ENCODE results near the gene EML6.

The EML6 gene

DNA sequence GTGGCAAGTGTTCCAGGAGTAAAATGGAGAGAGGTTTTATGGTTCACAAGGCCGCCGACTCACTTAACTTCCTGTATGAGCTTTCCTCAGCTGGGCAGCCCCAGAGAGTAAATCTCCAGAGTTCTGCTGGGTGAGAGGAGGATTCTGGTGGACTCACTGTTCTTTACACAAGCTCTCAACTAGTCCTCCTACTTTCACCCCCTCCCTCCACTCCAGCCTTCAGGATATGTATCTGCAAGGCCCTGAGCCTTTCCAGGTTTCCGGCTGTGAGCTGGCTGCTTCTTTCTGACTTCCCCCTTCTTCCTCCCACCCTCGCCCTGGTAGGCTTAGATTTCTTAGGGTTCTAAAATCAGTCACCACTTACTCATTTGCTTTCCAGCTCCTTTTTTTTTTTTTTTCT is 34.0 kb downstream of the EML6 start:
- DNase-seq (ENCODE audit: low read depth in 2 of 2) = no peak

DNA sequence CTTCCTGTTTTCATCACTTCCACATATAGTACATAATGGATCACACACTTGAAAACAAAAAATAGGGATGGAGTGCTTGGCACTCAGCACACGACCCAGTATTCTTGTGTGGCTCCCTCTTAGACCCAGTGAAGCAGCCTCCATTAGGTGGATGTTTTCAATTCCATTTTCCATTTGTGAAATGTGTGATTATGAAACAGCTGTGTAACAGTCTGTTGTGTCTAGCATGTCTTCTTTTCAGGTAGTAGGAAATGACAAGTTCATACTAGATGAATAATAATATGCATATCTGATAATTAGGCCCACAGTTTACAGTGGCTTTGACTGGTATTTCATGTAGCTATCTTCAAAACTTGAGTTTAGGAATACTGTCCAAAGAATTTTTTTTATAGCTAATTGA is 35.5 kb downstream of the EML6 start:
- DNase-seq (ENCODE audit: low read depth in 2 of 2) = no peak

DNA sequence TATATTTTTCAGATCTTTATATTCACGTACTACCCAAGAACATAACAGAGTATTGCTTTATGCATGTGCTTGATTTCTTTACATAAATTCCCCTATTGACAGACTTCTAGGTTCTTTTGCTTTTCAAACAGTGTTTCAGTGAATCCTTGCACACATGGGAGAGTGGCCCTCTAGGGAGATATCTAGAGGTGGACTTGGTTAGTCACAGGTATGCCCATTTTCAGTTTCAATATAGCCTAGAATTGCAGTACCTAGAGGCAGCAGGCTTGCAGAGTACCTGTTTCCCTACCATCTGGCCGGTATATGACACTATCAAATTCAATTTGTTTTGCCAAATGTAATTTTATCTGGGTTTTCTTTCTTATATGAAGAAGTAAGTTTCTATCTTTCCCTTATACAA is 36.8 kb downstream of the EML6 start:
- DNase-seq (ENCODE audit: low read depth in 2 of 2) = no peak

DNA sequence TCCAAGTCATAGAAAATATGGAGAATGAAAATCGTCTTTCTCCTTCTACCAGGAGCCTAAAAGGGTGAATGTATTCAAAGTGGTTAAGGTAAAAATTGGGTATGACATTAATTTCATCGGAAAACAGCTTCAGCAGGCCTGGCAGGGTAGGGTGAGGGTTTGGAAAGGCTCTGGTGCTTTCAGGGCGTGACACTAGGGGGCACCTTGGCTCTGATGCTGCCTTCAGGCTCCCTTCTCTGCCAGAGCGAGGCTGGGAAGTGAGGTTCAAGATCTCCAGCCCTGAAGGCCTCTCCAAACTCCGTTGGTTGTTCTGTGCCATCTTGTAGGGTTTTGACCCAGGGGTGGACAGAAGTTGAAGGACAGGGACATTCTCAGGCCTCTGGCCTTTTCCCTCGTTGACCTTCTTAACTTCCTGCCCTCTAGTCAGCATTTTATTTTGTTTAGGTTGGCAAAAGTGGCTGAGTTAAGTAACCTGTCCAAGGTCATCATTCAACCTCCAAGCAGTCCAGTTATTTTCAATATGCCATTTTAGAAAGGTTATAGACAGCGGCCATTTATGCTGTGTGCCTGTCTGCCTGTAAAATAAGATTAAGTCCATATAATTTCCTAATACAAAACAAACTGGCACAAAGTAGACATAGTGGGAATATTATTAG is 40.3 kb downstream of the EML6 start:
- no peak for DNase-seq (ENCODE audit: low read depth in 2 of 2)

DNA sequence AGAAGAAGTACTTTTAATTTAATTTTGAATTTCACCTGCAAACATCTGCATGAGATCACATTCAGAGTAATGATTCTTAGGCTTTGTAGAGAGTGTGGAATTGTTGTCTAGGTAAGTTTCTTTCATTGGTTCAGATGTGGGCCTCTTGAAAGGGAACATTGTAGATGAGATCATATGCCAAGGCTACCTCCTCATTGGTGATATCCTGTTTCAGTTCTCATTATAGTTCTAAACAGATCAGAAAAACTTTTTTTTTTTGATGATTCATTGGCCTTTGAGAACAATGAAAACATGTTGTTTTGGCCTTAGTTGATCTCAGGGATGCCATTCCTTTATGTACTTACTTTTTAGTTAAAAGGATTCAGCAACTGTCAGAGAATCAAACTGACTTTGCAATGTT is 44.5 kb downstream of the EML6 start:
- DNase-seq (ENCODE audit: low read depth in 2 of 2) = no peak

DNA sequence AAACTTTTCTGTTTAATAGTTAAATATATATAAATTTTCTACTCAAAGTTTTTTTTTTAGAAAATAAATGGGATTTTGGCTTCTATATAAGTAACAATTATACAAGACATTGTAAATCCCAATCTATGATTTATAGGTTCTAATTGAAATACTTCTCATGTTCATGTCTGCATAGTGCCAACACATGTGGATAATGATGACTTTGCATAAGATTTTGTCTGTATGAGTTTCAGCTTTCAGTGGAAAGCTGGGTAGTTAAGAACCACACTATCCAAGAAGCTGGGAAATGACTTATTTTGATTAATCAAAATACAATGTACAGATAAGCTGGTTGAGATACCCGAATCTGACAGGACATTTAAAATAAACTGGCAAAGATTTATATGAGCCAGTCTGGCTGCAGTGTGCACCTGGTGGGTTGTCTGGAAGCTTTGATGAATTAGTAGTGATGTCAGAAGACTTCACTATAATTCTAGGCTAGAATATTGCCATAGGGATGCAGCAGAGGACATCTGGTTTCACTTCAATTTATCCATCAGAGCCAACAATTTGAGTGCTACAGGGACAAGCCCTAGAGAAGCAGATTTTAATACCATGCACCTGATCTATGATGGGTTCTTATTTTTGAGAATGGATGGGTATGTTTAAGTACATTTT is 45.4 kb downstream of the EML6 start:
- DNase-seq (ENCODE audit: low read depth in 2 of 2) = no peak

DNA sequence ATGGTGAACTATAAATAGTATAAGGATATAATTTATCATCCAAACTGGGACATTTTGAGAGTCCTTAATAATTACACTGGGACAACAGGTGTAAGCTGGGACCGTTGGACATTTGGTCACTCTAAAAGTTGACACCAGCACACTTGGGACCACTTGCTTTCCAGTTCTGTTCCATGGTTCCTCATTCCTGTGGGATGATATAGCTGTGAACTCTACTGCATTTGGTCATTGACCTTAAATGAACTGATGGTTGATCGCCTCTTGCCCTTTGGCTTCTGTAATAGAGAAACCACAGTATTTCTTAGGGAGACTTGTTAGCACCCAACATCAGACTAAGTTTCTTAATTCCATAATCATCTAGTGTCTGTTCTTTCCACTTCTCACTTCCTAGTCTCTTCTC is 46.7 kb downstream of the EML6 start:
- DNase-seq (ENCODE audit: low read depth in 2 of 2) = no peak

DNA sequence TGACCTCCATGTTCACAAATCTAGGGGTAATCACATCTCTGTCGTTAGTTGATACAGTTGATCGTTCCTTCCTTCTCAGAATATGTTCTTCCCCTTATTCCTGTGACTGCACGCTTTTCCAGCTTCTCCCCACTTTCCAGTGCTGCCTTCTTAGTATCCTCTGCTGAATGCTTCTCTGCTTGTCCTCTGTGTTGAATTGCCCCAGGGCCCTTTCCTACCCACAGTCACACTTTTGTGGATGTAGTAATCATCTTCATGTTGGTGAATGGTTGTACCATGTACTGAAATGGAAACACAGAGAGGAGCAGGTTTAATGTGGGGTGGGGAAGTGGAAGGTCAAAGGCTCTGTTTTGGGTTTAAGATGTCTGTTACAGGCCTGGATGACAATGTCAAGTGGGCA is 47.2 kb downstream of the EML6 start:
- no peak for DNase-seq (ENCODE audit: low read depth in 2 of 2)

DNA sequence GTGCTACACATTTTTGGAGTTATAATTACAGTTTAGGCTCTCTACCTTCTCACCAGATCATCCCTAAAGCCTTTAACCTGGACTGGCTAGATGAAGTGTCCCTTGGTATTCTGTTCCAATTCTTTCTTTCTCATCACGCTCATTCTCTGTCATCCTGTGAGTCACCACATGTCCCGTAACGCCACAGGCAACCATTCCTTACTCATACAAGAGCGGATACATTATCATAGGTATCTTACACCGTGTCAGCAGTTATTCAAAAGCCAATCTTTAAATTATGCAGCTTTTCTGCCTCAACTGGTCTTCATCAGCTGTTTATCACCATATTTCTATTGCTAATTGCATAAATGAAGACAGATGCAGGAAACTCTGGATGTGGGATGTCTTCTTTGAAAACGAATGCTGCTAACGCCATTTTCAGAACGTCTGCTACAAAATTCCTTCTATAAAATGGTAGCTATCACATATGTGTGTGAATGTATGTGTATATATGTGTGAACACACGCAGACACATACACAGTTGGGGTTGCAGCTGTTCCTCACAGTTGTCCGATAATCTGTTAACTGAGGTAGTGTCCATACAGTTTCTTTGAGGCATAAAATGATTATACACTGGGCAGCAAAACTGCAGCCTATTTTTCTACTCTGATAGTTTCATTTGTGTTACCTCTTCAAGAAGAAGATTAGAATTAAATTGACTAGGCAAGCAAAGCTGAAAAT is 47.9 kb downstream of the EML6 start:
- no peak for DNase-seq (ENCODE audit: low read depth in 2 of 2)

DNA sequence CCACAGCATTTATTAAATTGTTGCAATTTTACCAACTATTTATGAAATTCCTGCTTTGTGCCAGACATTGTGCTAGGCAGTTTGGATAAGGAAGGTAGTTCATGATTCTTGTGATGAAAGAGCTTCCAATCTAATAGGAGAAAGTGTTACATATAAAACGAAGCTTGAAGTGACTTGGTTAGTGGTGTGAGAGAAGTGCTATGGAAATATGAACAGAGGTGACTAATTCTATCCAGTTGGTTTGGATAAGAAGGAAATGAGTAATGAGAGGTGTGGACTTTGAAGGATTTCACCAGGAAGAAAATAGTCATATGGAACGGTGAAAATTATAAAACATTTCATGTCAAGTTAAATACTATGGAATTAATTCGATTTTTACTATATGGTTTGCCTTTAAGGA is 48.6 kb downstream of the EML6 start:
- no peak for DNase-seq (ENCODE audit: low read depth in 2 of 2)

DNA sequence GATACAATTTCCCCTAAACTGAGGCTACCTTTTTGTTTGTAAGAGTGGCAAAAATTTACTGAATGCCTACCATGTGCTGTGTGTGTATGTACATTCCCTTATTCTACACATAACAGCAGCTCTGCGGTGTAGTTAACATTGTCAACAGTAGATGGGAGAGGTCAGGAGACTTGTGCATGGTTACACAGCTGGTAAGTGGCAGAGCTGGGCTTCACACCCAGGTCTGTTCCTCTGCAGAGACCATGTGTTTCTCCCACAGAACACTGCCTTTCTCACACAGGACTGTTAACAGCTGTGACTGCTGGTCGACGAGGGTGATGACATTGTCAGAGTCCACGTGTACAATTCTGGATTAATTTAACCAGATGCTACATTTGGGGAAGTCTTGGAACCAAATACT is 49.1 kb downstream of the EML6 start:
- no peak for DNase-seq (ENCODE audit: low read depth in 2 of 2)

DNA sequence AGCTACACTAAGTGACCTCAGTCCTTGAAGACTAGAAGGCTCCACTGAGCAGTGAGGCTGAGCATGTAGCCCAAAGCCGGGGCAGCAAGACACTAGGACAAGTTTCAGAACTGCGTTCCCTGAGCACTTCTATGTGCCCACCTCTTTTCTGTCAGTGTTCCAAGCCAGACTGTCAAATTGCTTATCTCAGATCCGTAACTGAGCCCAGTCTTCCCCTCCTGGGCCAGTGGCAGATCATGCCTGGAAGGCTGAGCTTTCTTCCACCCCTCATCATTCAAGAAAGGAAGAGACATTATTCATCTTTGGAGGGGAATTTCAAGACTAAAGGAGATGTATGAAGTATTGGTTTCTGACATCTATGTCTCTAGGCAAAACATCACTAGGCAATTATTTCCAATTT is 49.8 kb downstream of the EML6 start:
- DNase-seq (ENCODE audit: low read depth in 2 of 2) = no peak

DNA sequence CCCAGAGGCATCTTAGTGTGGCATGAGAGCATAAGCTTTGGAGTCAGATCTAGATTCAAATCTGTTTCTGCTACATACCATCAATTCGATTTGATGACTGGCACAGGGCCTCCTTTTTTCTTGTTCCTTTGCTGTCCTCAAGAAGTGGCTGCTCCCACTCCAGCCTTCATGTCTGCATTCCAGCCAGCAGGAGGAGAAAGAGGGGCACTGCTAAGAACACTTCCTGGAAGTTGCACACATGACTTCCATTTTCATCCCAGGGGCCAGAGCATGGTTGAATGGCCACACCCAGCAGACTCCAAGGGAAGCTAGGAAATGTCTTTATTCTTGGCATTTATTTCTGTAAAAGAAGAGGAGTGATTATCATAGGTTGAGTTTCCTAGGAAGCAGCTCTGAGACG is 50.4 kb downstream of the EML6 start:
- DNase-seq (ENCODE audit: low read depth in 2 of 2) = no peak

DNA sequence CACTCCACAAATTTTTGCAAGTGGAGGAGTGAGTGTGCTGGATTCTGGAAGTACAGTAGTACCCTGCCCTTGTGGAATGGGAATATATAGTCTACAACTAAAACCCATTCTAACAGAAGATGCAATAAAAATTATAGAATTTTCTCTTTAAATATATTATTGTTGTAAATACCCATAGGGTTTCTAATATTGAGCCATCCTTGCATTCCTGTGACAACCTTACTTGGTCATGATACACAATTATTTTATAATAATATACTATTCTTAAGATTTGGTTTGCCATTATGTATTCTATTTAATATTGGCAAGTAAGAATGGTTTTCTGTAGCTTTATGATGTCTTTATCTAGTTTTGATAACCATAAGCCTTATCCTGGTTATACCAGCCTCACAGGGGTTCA is 52.2 kb downstream of the EML6 start:
- no peak for DNase-seq (ENCODE audit: low read depth in 2 of 2)

DNA sequence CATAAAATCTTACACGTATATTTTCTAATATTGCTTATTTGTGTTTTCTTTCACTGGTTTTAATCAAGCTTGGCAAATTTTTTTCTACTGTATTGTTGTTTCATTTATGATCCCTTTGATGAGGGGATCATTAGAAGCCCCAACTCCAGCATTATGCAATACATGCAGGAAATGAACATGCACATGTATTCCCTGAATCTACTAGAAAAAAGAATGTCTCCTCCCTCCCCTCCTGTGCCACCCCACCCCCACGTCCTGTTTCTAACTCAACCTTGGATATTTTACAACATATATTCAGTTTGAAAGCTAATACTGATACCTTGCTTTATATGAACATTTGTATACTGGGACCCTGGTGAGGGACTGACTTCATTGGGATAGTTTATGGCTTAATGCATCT is 53.0 kb downstream of the EML6 start:
- no peak for DNase-seq (ENCODE audit: low read depth in 2 of 2)

DNA sequence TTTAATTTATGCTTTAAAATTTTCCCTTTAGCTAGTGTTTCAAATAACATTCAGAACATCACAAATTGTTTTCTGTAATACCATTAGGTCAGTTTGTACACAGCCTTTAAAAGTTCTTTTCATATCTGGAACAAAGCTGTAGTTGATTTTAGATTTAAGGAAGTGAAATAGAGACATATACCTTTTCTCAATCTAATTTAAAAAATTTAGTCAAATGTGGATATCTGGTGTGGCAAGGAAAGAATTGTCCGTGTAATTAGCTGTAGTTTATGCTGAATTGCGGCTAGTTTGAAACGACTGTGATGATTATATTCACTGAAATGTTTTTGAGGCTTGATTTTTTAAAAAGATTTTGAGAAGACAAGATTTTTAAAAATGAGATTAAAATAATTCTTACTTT is 59.9 kb downstream of the EML6 start:
- no peak for DNase-seq (ENCODE audit: low read depth in 2 of 2)

DNA sequence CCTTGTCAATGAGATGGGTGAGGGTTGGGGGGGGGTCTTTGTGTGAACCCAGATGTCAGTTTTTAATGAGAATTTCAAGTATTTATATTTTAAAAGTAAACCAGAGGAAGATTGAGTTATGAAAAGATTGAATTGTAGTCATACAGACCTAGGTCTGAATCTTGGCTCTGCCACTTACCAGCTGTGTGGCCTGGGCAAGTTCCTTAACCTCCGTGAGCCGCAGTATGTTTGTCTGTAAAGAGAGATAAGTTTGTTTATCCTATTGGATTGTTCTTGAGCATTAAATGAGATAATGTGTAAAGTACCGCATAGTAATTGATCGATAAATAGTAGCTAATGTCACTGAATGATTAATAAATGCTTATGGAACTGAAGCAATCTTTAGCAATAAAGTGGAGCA is 63.8 kb downstream of the EML6 start:
- no peak for DNase-seq (ENCODE audit: low read depth in 2 of 2)

DNA sequence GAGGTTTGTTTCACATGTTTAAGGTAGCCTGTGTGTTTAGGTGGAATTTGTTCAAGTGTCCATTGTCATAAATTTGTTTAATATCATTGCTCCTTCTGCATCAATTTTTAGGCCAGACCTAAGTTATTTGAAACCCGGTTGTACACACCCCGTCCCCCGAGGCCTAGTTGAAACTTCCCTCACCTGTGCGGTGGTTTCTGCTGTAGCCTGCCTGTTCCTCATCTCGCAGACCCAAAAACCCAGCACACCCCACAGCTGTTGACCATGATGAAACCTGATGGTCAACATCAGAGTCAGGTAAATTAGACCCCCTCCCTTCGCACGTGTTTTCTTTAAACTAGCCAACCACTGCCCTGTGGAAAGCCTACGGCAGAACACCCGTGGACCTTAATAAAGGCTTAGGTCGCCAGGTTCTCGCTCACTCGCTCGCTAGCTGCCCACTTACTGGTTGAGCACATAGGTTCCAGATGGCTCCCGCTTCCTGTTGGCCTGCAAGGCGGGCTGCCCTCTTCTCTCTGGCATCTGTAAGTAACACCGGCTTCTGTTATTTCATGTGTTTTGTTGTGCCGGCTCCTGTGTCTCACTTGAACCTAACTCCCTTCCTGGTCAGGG is 64.4 kb downstream of the EML6 start:
- DNase-seq (ENCODE audit: low read depth in 2 of 2) = no peak

DNA sequence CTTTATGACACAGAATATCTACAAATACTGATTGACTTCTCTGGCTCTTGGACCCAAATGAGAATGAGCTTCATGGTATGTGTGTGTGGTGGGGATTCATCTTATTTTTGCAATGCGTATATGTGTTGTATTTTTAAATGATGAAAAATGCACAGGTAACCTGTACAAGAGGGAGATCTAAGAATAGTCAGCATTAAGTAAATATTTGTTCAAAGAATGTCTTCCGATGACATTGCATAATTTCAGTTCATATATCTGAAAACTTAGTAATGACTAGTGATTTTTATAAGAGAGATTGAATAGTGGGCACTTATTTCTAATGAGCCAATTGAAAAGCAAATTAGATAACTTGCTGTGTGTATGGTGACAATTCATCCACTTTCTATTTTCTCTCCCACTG is 66.4 kb downstream of the EML6 start:
- DNase-seq (ENCODE audit: low read depth in 2 of 2) = no peak

DNA sequence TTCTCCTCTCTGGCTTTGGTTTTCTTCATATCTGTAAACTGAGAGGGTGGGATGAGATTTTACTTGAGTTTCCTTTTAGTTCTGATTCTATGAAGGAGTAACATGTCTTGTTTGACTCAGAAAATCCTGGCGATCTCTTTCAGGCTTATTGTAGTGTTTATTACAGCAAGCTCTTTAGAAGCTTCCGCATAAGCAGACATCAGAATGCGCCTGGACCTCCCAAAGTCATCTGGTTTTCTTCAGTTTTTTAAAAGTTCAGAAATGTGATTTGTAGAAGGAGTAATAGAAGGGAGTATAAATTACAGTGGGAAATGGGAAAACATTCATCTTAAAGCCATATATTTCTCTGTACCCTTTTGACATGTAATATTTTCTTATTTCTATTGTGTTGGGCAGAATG is 68.4 kb downstream of the EML6 start:
- no peak for DNase-seq (ENCODE audit: low read depth in 2 of 2)

DNA sequence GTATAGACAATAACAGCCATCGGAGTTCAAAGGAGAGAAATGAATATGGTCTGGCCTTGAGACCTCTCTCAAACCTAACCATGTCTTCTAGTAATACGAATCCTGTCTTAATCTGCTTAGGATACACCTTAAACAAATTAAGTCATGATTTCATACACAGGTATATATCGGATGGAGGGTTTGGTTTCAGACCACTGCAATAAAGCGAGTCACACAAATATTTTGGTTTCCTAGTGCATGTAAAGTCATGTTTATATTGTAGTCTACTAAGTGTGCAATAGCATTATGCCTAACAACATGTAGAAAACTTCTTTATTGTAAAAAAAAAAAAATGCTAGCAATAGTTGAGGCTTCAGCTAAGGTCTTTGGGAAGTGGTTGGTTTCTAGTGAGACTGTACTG is 73.8 kb downstream of the EML6 start:
- no peak for DNase-seq (ENCODE audit: low read depth in 2 of 2)

DNA sequence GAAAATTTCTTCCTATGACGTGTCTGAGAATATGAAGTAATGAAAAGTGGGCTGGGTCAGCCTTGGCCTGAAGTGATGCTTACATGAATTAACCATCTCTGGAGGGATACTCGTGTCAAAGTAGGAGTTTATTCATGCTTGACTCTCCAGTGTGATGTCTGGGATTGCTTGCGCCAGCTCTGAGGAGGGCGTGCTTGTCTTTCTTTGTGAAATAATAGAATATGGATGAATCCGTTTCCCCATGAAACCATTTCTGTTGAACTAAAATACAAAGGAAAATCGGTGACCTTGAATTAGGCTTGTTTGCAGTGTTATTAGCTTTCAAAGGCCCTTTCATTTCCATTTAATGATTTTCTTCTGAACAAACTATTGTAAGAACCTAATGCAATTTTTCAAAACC is 77.9 kb downstream of the EML6 start:
- DNase-seq (ENCODE audit: low read depth in 2 of 2) = no peak
